ENCODE results near the gene TFB1M. TPM values are rescaled to one million over a fixed set of nuclear protein-coding genes. Genes with fewer than 3 reads are reported as not detected.
"Not testable (repeated sequence)": the region's sequence is repeated elsewhere in the genome, so short reads cannot be mapped to it uniquely, and the experiment has no call there.

The TFB1M gene
- polyA plus RNA-seq, 2 donors = 10.6 to 13.3 TPM

DNA sequence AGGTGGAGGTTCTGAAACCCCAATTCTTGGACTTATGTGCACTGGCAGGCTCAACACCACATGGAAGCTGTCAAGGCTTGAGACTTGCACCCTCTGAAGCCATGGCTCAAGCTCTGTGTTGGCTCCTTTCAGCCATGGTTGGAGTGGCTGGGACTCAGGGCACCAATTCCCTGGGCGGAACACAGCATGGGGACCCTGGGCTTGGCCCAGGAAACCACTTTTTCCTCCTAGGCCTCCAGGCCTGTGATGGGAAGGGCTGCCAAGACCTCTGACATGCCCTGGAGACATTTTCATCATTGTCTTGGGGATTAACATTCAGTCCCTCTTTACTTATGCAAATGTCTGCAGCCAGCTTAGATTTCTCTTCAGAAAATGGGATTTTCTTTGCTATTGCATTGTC lies 76.7 kb downstream of the TFB1M start:
- H3K4me3 ChIP-seq (ENCODE audit: low read depth in 1 of 2, low read length in 2 of 2) = no peak overlapping the region
- H3K4me1 ChIP-seq (ENCODE audit: control insufficient read depth in 2 of 2, insufficient read depth in 2 of 2, low read length in 1 of 2) = peaks cover 0 to 3% of the 10 kb centered on the region in 2 donors
- no peak overlapping the region for H3K27ac ChIP-seq (ENCODE audit: low read depth in 2 of 2, low read length in 1 of 2)
- H3K9me3 ChIP-seq (ENCODE audit: control insufficient read depth in 2 of 2, insufficient read depth in 1 of 2, low read depth in 1 of 2, low read length in 1 of 2) = peaks cover 2 to 3% of the 10 kb centered on the region in 2 donors
- no peaks in the 10 kb centered on the region for H3K36me3 ChIP-seq (ENCODE audit: control insufficient read depth in 2 of 2, insufficient read depth in 2 of 2, low read length in 1 of 2)
- H3K27me3 ChIP-seq (ENCODE audit: control insufficient read depth in 1 of 2, insufficient read depth in 2 of 2, low read length in 2 of 2) = no peaks in the 10 kb centered on the region
- WGBS, 2 donors = 77 to 95% methylated on average over 1 of the region's 1 CpG

GRCh38 chr6:155235087-155235486 lies 79.2 kb downstream of the TFB1M start:
- Histone ChIP-seq H3K27me3 (ENCODE audit: control insufficient read depth in 1 of 2, insufficient read depth in 2 of 2, low read length in 2 of 2) (no peaks in the 10 kb centered on the region), H3K9me3 (ENCODE audit: control insufficient read depth in 2 of 2, insufficient read depth in 1 of 2, low read depth in 1 of 2, low read length in 1 of 2) (peaks cover 2 to 3% of the 10 kb centered on the region in 2 donors), H3K27ac (ENCODE audit: low read depth in 2 of 2, low read length in 1 of 2) (peak overlapping the region in 1 of 2 donors; percentile 26), H3K4me1 (ENCODE audit: control insufficient read depth in 2 of 2, insufficient read depth in 2 of 2, low read length in 1 of 2) (peaks cover 0 to 3% of the 10 kb centered on the region in 2 donors), H3K4me3 (ENCODE audit: low read depth in 1 of 2, low read length in 2 of 2) (no peak overlapping the region), H3K36me3 (ENCODE audit: control insufficient read depth in 2 of 2, insufficient read depth in 2 of 2, low read length in 1 of 2) (no peaks in the 10 kb centered on the region)
- 63 to 64% methylated on average over 5 of the region's 5 CpGs for WGBS, 2 donors

GRCh38 chr6:155234687-155235086 lies 79.6 kb downstream of the TFB1M start:
- peaks cover 0 to 1% of the 10 kb centered on the region in 2 donors for H3K4me1 ChIP-seq (ENCODE audit: control insufficient read depth in 2 of 2, insufficient read depth in 2 of 2, low read length in 1 of 2)
- H3K27me3 ChIP-seq (ENCODE audit: control insufficient read depth in 1 of 2, insufficient read depth in 2 of 2, low read length in 2 of 2) = no peaks in the 10 kb centered on the region
- no peak overlapping the region for H3K4me3 ChIP-seq (ENCODE audit: low read depth in 1 of 2, low read length in 2 of 2)
- H3K36me3 ChIP-seq (ENCODE audit: control insufficient read depth in 2 of 2, insufficient read depth in 2 of 2, low read length in 1 of 2) = no peaks in the 10 kb centered on the region
- peak overlapping the region in 1 of 2 donors; percentile 26 for H3K27ac ChIP-seq (ENCODE audit: low read depth in 2 of 2, low read length in 1 of 2)
- H3K9me3 ChIP-seq (ENCODE audit: control insufficient read depth in 2 of 2, insufficient read depth in 1 of 2, low read depth in 1 of 2, low read length in 1 of 2) = peaks cover 2 to 3% of the 10 kb centered on the region in 2 donors
- WGBS, 2 donors = 83 to 92% methylated on average over 4 of the region's 4 CpGs

GRCh38 chr6:155234167-155234566 lies 80.1 kb downstream of the TFB1M start:
- 88 to 93% methylated on average over 4 of the region's 4 CpGs for WGBS, 2 donors
- Histone ChIP-seq H3K36me3 (ENCODE audit: control insufficient read depth in 2 of 2, insufficient read depth in 2 of 2, low read length in 1 of 2) (no peaks in the 10 kb centered on the region), H3K27me3 (ENCODE audit: control insufficient read depth in 1 of 2, insufficient read depth in 2 of 2, low read length in 2 of 2) (no peaks in the 10 kb centered on the region), H3K27ac (ENCODE audit: low read depth in 2 of 2, low read length in 1 of 2) (no peak overlapping the region), H3K4me3 (ENCODE audit: low read depth in 1 of 2, low read length in 2 of 2) (no peak overlapping the region), H3K4me1 (ENCODE audit: control insufficient read depth in 2 of 2, insufficient read depth in 2 of 2, low read length in 1 of 2) (no peaks in the 10 kb centered on the region), H3K9me3 (ENCODE audit: control insufficient read depth in 2 of 2, insufficient read depth in 1 of 2, low read depth in 1 of 2, low read length in 1 of 2) (peaks cover 2 to 3% of the 10 kb centered on the region in 2 donors)

GRCh38 chr6:155232848-155233247 lies 81.4 kb downstream of the TFB1M start:
- WGBS, 2 donors = 73 to 82% methylated on average over 6 of the region's 6 CpGs
- H3K9me3 ChIP-seq (ENCODE audit: control insufficient read depth in 2 of 2, insufficient read depth in 1 of 2, low read depth in 1 of 2, low read length in 1 of 2) = peaks cover 2 to 3% of the 10 kb centered on the region in 2 donors

DNA sequence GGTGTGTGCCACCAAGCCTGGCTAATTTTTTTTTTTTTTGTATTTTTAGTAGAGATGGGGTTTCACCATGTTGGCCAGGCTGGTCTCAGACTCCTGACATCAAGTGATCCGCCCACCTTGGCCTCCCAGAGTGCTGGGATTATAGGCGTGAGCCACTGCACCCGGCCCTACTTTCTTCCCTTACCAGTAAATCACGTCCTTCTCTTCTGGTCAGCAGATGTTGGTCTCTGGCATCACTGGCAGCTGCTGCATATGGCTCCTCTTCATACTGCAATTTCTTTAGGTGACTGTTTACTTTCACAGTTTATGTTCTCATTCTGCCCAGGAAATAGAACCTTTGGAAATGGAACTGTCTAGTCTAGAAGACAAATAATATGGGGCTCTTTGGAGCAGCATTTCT lies 83.3 kb downstream of the TFB1M start:
- H3K27me3 ChIP-seq (ENCODE audit: control insufficient read depth in 1 of 2, insufficient read depth in 2 of 2, low read length in 2 of 2); H3K27ac ChIP-seq (ENCODE audit: low read depth in 2 of 2, low read length in 1 of 2); H3K9me3 ChIP-seq (ENCODE audit: control insufficient read depth in 2 of 2, insufficient read depth in 1 of 2, low read depth in 1 of 2, low read length in 1 of 2); H3K4me3 ChIP-seq (ENCODE audit: low read depth in 1 of 2, low read length in 2 of 2); H3K4me1 ChIP-seq (ENCODE audit: control insufficient read depth in 2 of 2, insufficient read depth in 2 of 2, low read length in 1 of 2); H3K36me3 ChIP-seq (ENCODE audit: control insufficient read depth in 2 of 2, insufficient read depth in 2 of 2, low read length in 1 of 2): not testable (repeated sequence)
- 81 to 87% methylated on average over 4 of the region's 4 CpGs for WGBS, 2 donors

More at GRCh38 chr6:155232848-155233247, 81.4 kb downstream of the TFB1M start:
- no peaks in the 10 kb centered on the region for H3K4me1 ChIP-seq (ENCODE audit: control insufficient read depth in 2 of 2, insufficient read depth in 2 of 2, low read length in 1 of 2)
- no peak overlapping the region for H3K4me3 ChIP-seq (ENCODE audit: low read depth in 1 of 2, low read length in 2 of 2)
- no peak overlapping the region for H3K27ac ChIP-seq (ENCODE audit: low read depth in 2 of 2, low read length in 1 of 2)
- H3K27me3 ChIP-seq (ENCODE audit: control insufficient read depth in 1 of 2, insufficient read depth in 2 of 2, low read length in 2 of 2) = no peaks in the 10 kb centered on the region
- no peaks in the 10 kb centered on the region for H3K36me3 ChIP-seq (ENCODE audit: control insufficient read depth in 2 of 2, insufficient read depth in 2 of 2, low read length in 1 of 2)

DNA sequence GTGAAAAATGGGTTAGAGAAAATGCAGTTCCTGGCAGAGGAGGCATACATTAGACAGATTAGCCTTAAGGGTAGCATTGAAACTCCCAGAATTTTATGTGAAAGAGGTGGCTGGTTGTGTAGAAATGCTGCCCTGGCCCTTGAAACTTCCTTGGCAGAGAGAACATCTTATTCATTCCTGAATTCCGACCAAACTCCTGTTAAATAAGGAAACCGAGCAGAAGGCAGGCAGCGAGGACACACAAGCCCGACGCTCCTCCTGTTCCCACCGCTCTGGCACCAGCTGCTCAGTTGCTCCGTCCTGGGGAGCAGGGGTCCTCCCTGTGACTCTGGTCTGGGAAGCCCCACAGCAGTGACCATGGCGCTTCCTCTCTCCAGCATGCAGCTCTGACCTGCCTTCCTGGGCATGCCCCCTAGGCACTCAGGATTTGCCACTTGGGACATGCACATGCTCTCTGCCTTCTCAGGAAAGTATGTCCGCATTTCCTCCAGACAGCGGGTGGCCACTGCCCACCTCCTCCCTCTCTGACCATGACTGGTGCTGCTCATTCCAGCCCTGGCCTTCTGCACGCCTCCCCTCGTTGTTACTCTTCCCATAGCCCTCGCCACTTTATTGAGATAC lies 85.6 kb downstream of the TFB1M start:
- no peaks in the 10 kb centered on the region for H3K27me3 ChIP-seq (ENCODE audit: control insufficient read depth in 1 of 2, insufficient read depth in 2 of 2, low read length in 2 of 2)
- peaks cover 0 to 2% of the 10 kb centered on the region in 2 donors for H3K9me3 ChIP-seq (ENCODE audit: control insufficient read depth in 2 of 2, insufficient read depth in 1 of 2, low read depth in 1 of 2, low read length in 1 of 2)
- WGBS, 2 donors = 49 to 57% methylated on average over 13 of the region's 13 CpGs
- H3K4me1 ChIP-seq (ENCODE audit: control insufficient read depth in 2 of 2, insufficient read depth in 2 of 2, low read length in 1 of 2) = no peaks in the 10 kb centered on the region
- peak overlapping the region in 1 of 2 donors; percentile 5 for H3K4me3 ChIP-seq (ENCODE audit: low read depth in 1 of 2, low read length in 2 of 2)
- peak overlapping the region; percentile 33 to 48 for H3K27ac ChIP-seq (ENCODE audit: low read depth in 2 of 2, low read length in 1 of 2)
- no peaks in the 10 kb centered on the region for H3K36me3 ChIP-seq (ENCODE audit: control insufficient read depth in 2 of 2, insufficient read depth in 2 of 2, low read length in 1 of 2)

GRCh38 chr6:155227046-155227445 lies 87.2 kb downstream of the TFB1M start:
- H3K36me3 ChIP-seq (ENCODE audit: control insufficient read depth in 2 of 2, insufficient read depth in 2 of 2, low read length in 1 of 2) = no peaks in the 10 kb centered on the region
- H3K9me3 ChIP-seq (ENCODE audit: control insufficient read depth in 2 of 2, insufficient read depth in 1 of 2, low read depth in 1 of 2, low read length in 1 of 2) = peaks cover 0 to 2% of the 10 kb centered on the region in 2 donors
- 93 to 94% methylated on average over 4 of the region's 4 CpGs for WGBS, 2 donors
- H3K4me3 ChIP-seq (ENCODE audit: low read depth in 1 of 2, low read length in 2 of 2) = no peak overlapping the region
- no peaks in the 10 kb centered on the region for H3K4me1 ChIP-seq (ENCODE audit: control insufficient read depth in 2 of 2, insufficient read depth in 2 of 2, low read length in 1 of 2)
- H3K27me3 ChIP-seq (ENCODE audit: control insufficient read depth in 1 of 2, insufficient read depth in 2 of 2, low read length in 2 of 2) = no peaks in the 10 kb centered on the region
- H3K27ac ChIP-seq (ENCODE audit: low read depth in 2 of 2, low read length in 1 of 2) = no peak overlapping the region

GRCh38 chr6:155224618-155225017 lies 89.7 kb downstream of the TFB1M start:
- WGBS, 2 donors = 88 to 89% methylated on average over 7 of the region's 7 CpGs
- H3K4me3 ChIP-seq (ENCODE audit: low read depth in 1 of 2, low read length in 2 of 2) = no peak overlapping the region
- no peaks in the 10 kb centered on the region for H3K36me3 ChIP-seq (ENCODE audit: control insufficient read depth in 2 of 2, insufficient read depth in 2 of 2, low read length in 1 of 2)
- peaks cover 0 to 2% of the 10 kb centered on the region in 2 donors for H3K9me3 ChIP-seq (ENCODE audit: control insufficient read depth in 2 of 2, insufficient read depth in 1 of 2, low read depth in 1 of 2, low read length in 1 of 2)
- H3K27me3 ChIP-seq (ENCODE audit: control insufficient read depth in 1 of 2, insufficient read depth in 2 of 2, low read length in 2 of 2) = no peaks in the 10 kb centered on the region
- no peak overlapping the region for H3K27ac ChIP-seq (ENCODE audit: low read depth in 2 of 2, low read length in 1 of 2)
- peaks cover 2 to 7% of the 10 kb centered on the region in 2 donors for H3K4me1 ChIP-seq (ENCODE audit: control insufficient read depth in 2 of 2, insufficient read depth in 2 of 2, low read length in 1 of 2)

Data from esophagus (tissue), 2 donors.